GM13977 (cell line): Measurements from ENCODE around the gene USP24.

Source experiments
- DNase-seq: peaks from one replicate; pipeline ENCODE4 v3.0.0; 2012; ENCODE audit warnings: low spot score
- in situ Hi-C: fragments of 300-500 bp; cut with MboI; formaldehyde crosslinking; loops from one replicate; pipeline ENCODE4 v1.12.0; 2022; ENCODE audit warnings: low sequenced_read_pairs, low pct_unique_long_range_greater_than_20kb, mixed read lengths, inconsistent platforms; ENCODE audit not compliant: unreplicated experiment
- TF ChIP-seq, protein P1 (sequence below): IDR thresholded peaks from 2 replicates; pipeline ENCODE4 v1.5.1; 2012; ENCODE audit warnings: mild to moderate bottlenecking, control low read depth; ENCODE audit not compliant: insufficient read depth; ENCODE audit errors: extremely low read depth, missing control alignments

The USP24 gene

DNA sequence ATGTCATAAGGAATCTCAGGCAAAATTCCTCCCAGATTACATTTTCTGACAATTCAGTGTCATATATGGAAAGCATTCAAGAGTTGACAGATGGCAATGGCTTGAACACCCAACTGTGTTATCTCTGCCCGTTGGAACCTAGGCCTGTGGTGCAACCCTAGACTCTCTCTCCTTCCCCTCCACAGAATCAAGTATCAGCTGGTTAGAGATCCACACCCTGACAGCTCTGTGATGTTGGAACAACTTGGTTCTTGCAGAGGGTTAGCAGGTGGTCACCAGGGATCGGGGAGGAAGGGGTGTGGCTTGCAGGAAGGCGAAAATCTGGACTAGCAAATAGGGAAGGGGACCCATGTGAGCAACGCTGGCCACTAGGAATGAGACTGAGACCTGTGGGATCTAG, 149.5 kb downstream of the USP24 start:
- TF ChIP-seq, protein P1, sequence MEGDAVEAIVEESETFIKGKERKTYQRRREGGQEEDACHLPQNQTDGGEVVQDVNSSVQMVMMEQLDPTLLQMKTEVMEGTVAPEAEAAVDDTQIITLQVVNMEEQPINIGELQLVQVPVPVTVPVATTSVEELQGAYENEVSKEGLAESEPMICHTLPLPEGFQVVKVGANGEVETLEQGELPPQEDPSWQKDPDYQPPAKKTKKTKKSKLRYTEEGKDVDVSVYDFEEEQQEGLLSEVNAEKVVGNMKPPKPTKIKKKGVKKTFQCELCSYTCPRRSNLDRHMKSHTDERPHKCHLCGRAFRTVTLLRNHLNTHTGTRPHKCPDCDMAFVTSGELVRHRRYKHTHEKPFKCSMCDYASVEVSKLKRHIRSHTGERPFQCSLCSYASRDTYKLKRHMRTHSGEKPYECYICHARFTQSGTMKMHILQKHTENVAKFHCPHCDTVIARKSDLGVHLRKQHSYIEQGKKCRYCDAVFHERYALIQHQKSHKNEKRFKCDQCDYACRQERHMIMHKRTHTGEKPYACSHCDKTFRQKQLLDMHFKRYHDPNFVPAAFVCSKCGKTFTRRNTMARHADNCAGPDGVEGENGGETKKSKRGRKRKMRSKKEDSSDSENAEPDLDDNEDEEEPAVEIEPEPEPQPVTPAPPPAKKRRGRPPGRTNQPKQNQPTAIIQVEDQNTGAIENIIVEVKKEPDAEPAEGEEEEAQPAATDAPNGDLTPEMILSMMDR = no peak
- DNase-seq = no peak
- in situ Hi-C loops = no loop called here

DNA sequence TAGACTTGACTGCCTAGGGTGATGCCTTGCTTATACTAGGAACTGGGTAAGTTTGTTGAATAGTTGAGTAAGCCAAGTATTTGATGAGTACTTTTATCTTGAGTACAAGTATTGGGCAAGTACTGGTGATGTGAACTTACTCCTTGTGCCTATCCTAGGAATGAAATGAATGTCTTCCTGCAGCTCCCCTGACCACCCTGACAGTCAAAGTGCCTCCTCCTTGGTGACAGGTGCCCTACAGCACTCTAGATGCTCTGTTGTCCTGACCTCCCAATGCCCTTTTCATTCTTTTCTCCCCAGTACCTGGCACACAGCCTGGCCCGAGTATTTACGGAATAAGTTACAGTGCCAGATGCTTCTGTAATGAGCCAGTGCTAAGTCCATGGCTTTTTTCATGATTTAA, 150.3 kb downstream of the USP24 start:
- TF ChIP-seq, protein P1 = no peak
- DNase-seq = no peak
- in situ Hi-C loops = no loop called here

DNA sequence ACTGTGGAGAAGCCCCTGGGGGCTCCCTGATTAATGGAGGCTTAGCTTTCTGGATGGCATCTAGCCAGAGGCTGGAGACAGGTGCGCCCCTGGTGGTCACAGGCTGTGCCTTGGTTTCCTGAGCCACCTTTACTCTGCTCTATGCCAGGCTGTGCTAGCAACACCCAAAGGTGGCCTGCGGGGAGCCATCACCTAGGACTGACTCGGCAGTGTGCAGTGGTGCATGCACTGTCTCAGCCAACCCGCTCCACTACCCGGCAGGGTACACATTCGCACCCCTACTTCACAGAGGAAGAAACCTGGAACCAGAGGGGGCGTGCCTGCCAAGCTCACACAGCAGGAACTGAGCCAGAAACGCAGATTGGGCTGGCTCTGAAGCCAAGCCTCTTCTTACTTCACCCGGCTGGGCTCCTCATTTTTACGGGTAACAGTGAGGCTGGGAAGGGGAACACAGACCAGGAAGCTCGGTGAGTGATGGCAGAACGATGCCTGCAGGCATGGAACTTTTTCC, 151.0 kb downstream of the USP24 start:
- in situ Hi-C loops = no loop called here

DNA sequence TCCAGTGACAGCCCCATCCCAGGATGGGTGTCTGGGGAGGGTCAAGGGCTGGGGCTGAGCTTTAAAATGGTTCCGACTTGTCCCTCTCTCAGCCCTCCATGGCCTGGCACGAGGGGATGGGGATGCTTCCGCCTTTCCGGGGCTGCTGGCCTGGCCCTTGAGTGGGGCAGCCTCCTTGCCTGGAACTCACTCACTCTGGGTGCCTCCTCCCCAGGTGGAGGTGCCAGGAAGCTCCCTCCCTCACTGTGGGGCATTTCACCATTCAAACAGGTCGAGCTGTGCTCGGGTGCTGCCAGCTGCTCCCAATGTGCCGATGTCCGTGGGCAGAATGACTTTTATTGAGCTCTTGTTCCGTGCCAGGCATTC, 151.6 kb downstream of the USP24 start:
- in situ Hi-C loops = no loop called here
- TF ChIP-seq, protein P1 = no peak
- peak; percentile 6 for DNase-seq

More for the DNA sequence above, 151.0 kb downstream of the USP24 start:
- TF ChIP-seq, protein P1 = no peak
- DNase-seq = no peak

DNA sequence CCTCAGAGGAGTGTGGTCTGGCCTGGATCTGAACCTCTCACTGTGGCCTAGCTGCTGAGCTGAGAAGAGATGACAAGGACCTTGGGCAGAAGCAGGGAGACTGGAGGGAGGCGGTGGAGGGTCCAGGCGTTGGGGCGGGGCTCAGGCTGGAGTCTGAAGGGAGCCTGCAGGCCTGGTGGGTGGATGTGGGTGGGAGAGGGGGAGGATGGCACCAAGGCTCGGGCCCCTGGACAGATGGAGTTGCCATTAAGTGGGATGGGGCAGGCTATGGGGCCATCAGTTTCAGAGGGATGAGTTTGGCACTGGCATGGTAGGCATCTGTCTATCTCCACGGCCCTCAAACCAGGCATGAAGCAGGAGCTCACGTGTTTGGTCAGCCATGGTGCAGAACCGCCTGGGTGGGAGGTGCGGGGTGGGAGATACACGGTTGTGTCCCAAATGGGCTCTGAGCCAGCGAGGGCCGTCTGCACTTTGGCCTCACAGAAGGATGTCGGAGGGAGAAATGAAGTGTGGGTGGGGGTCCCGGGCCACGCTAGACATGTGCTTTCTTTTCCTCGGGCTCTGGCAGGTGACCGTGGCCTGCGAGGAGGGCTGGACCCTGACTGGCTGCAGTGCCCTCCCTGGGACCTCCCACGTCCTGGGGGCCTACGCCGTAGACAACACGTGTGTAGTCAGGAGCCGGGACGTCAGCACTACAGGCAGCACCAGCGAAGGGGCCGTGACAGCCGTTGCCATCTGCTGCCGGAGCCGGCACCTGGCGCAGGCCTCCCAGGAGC, 152.2 kb downstream of the USP24 start:
- TF ChIP-seq, protein P1 = no peak
- in situ Hi-C loops = no loop called here

DNA sequence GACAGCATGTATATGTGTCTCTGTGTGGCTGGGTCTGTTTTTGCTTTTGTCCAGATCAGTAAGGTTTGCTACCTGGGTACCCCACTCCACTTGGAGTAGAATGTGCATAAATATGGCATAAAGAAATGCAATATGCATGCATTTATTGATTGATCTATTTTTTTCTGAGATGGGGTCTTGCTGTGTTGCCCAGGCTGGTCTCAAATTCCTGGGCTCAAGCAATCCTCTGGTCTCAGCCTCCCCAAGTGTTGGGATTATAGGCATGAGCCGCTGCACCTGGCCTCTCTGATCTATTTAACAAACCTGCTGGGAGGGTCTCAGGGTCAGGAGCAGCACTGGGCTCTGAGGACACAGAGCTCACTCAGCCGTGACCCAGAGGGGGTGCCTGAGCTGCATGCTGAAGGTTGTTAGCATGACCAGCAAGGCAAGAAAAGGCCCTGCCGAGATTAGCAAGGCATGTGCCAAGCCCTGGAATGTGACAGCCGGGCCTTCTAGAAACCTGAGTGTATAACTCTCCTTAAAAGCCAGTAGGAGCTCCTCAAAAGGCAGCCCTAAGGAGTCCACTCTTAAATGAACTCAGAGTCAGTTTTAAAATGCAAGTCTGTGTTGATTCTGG, 153.3 kb downstream of the USP24 start:
- peak; percentile 8 for DNase-seq
- TF ChIP-seq, protein P1 = no peak
- in situ Hi-C loops = no loop called here

More for the DNA sequence above, 152.2 kb downstream of the USP24 start:
- DNase-seq = peak; percentile 8
